Inflammatory macrophage treated with lipopolysaccharide for 4 hours (primary cell): Measurements from ENCODE around the gene TP53BP2.
"Not testable (repeated sequence)": the region's sequence is repeated elsewhere in the genome, so short reads cannot be mapped to it uniquely, and the experiment has no call there.

Experiments used
- DNase-seq: peaks from one replicate; pipeline ENCODE4 v3.0.0-alpha.2; 2020

Gene TP53BP2

DNA sequence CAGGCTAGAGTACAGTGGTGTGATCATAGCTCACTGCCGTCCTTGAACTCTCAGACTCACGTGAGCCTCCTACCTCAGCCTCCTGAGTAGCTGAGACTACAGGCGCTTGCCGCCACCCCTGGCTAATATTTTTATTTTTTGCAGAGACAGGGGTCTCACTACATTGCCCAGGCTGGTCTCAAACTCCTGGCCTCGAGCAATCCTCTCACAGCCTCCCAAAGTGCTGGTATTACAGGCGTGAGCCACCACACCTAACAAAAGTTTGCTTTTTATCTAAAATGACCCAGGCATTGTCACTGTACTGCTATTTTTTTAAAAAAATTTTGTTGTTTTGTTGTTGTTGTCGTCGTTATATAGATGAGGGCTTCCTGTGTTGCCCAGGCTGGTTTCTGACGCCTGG is 87.0 kb downstream of the TP53BP2 start:
- DNase-seq: no peak

GRCh38 chr1:223756806-223757700 is 88.7 kb downstream of the TP53BP2 start:
- DNase-seq: no peak

- DNase-seq: no peak
Observed at GRCh38 chr1:223755992-223756775, 89.6 kb downstream of the TP53BP2 start.

GRCh38 chr1:223755432-223755792 is 90.3 kb downstream of the TP53BP2 start:
- DNase-seq: no peak

DNA sequence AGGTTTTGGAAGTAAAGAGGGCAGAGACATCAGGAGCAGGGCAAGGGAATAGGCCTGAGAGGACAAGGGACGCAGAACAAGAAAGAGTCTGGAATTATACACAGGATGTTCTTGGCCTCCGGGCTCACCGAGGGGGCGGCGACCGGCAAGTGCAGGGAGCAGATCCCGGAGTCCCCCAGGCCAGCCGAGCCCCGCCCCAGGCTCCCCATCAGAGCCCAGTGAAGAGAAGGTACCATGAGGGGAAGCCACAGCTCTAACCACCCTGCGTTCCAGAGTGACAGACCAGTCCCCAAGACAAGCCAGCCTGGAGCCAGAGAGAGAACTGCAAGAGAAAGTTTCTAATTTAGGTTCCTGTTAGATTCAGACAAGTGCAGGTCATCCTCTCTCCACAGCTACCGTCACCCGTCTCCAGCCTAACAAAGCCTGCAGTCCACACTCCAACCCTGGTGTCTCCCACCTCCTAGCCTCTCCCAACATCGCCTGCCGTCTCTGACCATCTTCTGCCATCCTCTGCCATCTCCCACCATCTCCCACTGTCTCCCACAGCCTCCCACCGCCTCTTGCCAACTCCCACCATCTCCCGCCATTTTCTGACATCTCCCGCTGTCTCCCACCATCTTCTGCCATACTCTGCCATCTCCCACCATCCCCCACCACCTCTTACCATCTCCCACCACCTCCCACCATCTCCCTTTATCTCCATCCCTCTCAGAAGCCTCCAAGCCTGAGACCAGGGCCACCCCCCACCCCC is 90.9 kb downstream of the TP53BP2 start:
- no peak for DNase-seq

GRCh38 chr1:223752721-223753515 is 92.8 kb downstream of the TP53BP2 start:
- DNase-seq: peak; percentile 16

- no peak for DNase-seq
Observed at GRCh38 chr1:223751696-223752095, 94.1 kb downstream of the TP53BP2 start.

DNA sequence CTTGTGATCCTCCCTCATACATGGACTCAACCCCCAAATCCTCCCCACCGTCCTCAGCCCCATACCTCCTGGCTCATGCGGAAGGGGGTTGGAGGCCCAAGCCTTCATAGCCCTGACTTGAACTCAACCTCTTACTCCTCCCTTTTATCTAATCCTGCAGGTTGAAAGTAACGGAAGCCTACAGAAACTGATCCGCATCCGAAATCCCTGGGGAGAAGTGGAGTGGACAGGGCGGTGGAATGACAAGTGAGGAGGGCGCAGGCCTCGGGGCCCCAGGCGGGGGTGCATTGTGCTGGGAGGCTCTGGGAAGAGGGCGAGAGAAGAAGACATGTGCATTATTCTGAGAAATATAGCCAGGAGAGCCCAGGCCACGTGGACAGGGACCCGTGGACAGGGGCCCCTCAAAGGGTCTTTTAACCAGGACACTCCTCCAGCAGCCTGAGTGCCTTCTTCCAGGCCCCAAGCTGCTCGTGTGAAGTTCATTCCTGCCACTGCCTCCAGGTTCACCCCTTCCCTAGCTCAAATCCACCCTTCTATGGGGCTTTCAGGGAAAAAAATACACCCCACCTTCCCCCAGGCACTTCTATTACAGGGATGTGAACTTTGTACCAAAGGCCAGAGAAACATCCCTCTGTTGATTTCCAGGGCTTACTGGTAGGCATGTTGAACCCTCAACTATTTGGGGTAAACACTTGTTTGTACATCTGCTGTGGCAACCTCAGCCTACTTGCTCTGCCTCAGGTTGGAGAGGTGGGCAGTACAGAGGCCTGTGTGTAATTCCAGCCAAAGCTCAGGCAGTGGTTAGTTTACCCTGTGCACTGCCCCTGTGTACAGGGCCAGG is 94.8 kb downstream of the TP53BP2 start:
- DNase-seq: no peak

DNA sequence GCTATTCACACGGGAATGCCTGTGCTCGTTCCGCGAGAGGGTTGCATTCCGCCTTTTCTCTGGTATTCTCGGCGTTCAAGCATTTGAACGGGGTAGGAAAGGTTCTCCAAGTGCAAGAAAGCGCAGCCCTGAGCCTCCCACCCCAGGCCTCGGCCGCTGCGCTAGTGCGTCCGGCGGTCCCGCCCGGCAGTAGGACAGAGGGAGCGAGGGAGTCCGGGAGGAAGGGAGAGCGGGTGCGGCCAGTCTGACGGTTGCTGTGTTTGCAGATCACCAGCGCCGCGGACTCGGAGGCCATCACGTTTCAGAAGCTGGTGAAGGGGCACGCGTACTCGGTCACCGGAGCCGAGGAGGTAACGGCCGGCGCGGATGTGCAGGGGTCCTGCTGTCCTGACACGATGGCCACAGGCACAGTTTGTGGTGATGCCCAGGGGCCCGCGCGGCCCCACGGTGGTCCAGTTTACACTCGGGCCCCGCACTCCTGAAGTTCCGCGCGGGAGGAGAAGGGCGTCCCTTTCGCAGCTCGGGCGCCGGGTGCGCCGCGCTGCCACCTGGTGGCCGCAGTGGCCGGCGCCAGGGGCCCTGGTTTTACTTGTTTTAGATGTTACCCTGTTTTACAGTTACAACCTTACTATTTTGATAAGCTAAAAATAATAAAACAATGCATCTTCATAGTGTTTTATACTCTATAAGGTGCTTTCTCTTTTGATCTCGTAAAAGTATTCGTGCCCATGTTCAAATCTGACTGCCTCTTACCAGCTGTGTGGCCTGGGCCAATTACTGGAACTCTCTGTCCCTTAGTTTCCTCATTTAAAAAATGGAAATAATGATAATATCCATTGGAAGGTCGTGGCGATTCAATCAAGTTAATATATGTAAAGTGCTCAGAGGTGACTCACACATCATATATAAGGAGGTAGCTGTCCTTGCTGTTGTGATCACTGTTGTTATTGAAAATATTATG is 96.7 kb downstream of the TP53BP2 start:
- peak; percentile 50 for DNase-seq

GRCh38 chr1:223748405-223748772 is 97.4 kb downstream of the TP53BP2 start:
- peak; percentile 25 for DNase-seq

GRCh38 chr1:223747838-223748335 is 97.9 kb downstream of the TP53BP2 start:
- DNase-seq: no peak

GRCh38 chr1:223745731-223746130 is 100.0 kb downstream of the TP53BP2 start:
- no peak for DNase-seq

- DNase-seq: no peak
Observed at GRCh38 chr1:223742856-223743517, 102.8 kb downstream of the TP53BP2 start.

GRCh38 chr1:223741861-223742260 is 103.9 kb downstream of the TP53BP2 start:
- DNase-seq: no peak

GRCh38 chr1:223740038-223740736 is 105.6 kb downstream of the TP53BP2 start:
- not testable (repeated sequence) for DNase-seq

DNA sequence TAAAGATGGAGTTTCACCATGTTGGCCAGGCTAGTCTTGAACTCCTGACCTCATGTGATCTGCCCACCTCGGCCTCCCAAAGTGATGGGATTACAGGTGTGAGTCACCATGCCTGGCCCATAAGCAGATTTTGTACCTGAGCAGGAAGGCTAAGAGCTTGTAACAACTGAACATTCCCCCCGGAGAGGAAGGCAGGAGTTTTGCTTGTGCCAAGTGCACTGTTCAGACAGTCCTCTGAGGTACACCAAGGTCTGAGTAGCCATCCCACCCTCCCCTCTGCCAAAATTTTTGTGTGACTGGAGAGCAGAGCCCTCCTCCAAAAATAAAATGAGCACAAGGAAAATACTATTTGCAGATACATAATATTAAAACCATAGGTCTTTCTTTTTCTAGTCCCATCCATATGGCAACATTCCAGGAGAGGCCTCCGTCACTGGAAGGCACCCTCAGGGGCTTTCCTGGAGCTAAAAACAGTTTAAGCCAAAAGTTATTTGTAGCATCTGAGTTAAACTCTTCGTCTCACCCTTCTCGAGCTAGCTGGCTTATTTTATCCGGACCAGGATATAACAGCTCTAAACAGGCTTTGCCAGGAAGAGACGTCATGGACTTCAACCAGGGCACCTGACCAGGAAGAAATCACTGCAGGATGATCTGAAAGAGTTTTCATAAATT is 106.2 kb downstream of the TP53BP2 start:
- DNase-seq: no peak

GRCh38 chr1:223738465-223739365 is 107.0 kb downstream of the TP53BP2 start:
- no peak for DNase-seq
